ENCODE data around the gene OR51B6. TPM values are rescaled to one million over a fixed set of nuclear protein-coding genes. Genes with fewer than 3 reads are reported as not detected.
"Not testable (repeated sequence)": the region's sequence is repeated elsewhere in the genome, so short reads cannot be mapped to it uniquely, and the experiment has no call there.

OR51B6 gene
- polyA plus RNA-seq, 1 donor (not counting 4 experiments of a cell fraction or from before 2014, with no cell fraction given) = not detected

DNA sequence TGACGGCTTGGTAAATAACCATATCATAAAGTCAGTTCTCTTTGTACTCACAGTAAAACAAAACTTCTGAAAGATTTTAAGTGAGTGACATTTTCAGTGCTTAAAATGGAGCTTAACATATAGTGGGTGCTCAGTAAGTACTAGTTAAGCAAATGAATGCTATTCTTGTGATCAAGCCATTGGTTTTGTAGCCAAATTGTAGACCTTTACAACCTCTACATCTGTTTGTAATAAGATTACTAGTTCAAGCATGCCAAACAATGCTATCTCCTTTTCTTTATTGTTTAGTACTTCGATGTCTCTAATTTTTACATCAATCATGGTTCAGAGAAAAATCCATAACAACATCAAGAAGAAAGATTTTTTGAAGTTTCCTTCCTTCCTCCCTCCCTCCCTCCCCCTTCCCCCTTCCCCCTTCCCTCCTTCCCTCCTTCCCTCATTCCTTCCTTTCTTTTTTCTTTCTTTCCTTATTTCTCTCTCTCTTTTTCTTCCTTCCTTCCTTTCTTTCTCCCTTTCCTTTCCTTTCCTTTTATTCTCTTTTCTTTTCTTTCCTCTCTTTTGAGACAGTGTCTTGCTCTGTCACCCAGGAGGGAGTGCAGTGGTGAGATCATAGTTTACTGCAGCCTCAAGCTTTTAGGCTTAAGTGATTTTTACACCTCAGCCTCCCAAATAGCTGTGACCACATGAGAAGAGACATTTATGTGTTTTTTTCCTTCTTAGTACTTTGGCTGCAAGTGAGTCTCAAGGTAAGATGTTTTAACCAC lies 43.9 kb upstream of the OR51B6 start:
- DNase-seq (ENCODE audit: low read depth, low spot score) (no peak), FAIRE-seq (no peak)
- H3K36me3 ChIP-seq (ENCODE audit: control insufficient read depth in 2 of 2, extremely low read depth in 1 of 2, insufficient read depth in 2 of 2, low read length in 2 of 2) = no peaks in the 10 kb centered on the region
- no peaks in the 10 kb centered on the region for H3K79me2 ChIP-seq (ENCODE audit: control insufficient read depth, insufficient read depth, low read length)
- H3K9me3 ChIP-seq (ENCODE audit: control insufficient read depth, low read depth, low read length) = no peaks in the 10 kb centered on the region
- H3K27me3 ChIP-seq (ENCODE audit: control insufficient read depth, extremely low read depth, insufficient read depth, low read length) = no peaks in the 10 kb centered on the region
- no peak overlapping the region for H3K27ac ChIP-seq (ENCODE audit: control insufficient read depth, insufficient read depth, low read length)
- no peaks in the 10 kb centered on the region for H3K9me1 ChIP-seq (ENCODE audit: control insufficient read depth, extremely low read depth, insufficient read depth, low read length)
- H3K4me1 ChIP-seq (ENCODE audit: control insufficient read depth, extremely low read depth, insufficient read depth, low read length) = no peaks in the 10 kb centered on the region
- no peak overlapping the region for H3K4me3 ChIP-seq (ENCODE audit: control insufficient read depth in 2 of 3, extremely low read depth in 1 of 3, insufficient read depth in 2 of 3, low read depth in 1 of 3, low read length in 3 of 3)
- H3K4me2 ChIP-seq (ENCODE audit: control insufficient read depth, extremely low read depth, insufficient read depth, low read depth, low read length) = no peak overlapping the region
- no peak for TF ChIP-seq EZH2 (IDR thresholded peaks at IDR 0.05; ENCODE audit: low read length)
- TF ChIP-seq, protein P1, sequence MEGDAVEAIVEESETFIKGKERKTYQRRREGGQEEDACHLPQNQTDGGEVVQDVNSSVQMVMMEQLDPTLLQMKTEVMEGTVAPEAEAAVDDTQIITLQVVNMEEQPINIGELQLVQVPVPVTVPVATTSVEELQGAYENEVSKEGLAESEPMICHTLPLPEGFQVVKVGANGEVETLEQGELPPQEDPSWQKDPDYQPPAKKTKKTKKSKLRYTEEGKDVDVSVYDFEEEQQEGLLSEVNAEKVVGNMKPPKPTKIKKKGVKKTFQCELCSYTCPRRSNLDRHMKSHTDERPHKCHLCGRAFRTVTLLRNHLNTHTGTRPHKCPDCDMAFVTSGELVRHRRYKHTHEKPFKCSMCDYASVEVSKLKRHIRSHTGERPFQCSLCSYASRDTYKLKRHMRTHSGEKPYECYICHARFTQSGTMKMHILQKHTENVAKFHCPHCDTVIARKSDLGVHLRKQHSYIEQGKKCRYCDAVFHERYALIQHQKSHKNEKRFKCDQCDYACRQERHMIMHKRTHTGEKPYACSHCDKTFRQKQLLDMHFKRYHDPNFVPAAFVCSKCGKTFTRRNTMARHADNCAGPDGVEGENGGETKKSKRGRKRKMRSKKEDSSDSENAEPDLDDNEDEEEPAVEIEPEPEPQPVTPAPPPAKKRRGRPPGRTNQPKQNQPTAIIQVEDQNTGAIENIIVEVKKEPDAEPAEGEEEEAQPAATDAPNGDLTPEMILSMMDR (optimal IDR thresholded peaks at IDR 0.05 in 1 of 3, IDR thresholded peaks at IDR 0.05 in 1 of 3, conservative IDR thresholded peaks at IDR 0.05 in 1 of 3; ENCODE audit: extremely low read depth in 1 of 3, insufficient read depth in 2 of 3, low read length in 3 of 3) = no peak
- no peak overlapping the region for H3K9ac ChIP-seq (ENCODE audit: control insufficient read depth, extremely low read depth, insufficient read depth, low read length)
- dilution Hi-C loops (cut with MboI; ENCODE audit: extremely low pct_ligation_motif_present, low sequenced_read_pairs) = no loop called here
- no peak overlapping the region for H2AFZ ChIP-seq (ENCODE audit: control insufficient read depth, low read length)
- no peaks in the 10 kb centered on the region for H4K20me1 ChIP-seq (ENCODE audit: control insufficient read depth, extremely low read depth, insufficient read depth, low read length)

DNA sequence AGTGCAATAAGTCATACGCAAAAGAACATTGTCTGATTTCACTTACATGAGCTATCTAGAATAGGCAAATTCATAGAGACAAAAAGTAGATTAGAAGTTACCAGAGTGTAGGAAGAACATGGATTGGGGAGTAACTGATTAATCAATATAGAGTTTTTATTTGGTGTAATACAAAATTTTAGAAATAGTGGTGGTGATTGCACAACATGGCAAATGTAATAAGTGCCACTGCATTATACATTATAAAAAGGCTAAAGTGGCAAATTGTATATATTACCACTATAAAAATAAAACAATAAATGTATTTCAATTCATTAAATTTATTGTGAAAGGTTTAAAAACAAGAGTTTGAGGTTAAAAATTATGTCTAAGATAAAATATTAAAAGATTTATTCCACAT lies 40.9 kb upstream of the OR51B6 start:
- H3K4me3 ChIP-seq (ENCODE audit: control insufficient read depth in 2 of 3, extremely low read depth in 1 of 3, insufficient read depth in 2 of 3, low read depth in 1 of 3, low read length in 3 of 3) = no peak overlapping the region
- H3K4me1 ChIP-seq (ENCODE audit: control insufficient read depth, extremely low read depth, insufficient read depth, low read length) = no peaks in the 10 kb centered on the region
- H3K4me2 ChIP-seq (ENCODE audit: control insufficient read depth, extremely low read depth, insufficient read depth, low read depth, low read length) = no peak overlapping the region
- H3K27ac ChIP-seq (ENCODE audit: control insufficient read depth, insufficient read depth, low read length) = no peak overlapping the region
- no peaks in the 10 kb centered on the region for H3K36me3 ChIP-seq (ENCODE audit: control insufficient read depth in 2 of 2, extremely low read depth in 1 of 2, insufficient read depth in 2 of 2, low read length in 2 of 2)
- H4K20me1 ChIP-seq (ENCODE audit: control insufficient read depth, extremely low read depth, insufficient read depth, low read length) = no peaks in the 10 kb centered on the region
- no peak overlapping the region for H2AFZ ChIP-seq (ENCODE audit: control insufficient read depth, low read length)
- no peaks in the 10 kb centered on the region for H3K79me2 ChIP-seq (ENCODE audit: control insufficient read depth, insufficient read depth, low read length)
- no peak overlapping the region for H3K9ac ChIP-seq (ENCODE audit: control insufficient read depth, extremely low read depth, insufficient read depth, low read length)
- FAIRE-seq (no peak), DNase-seq (ENCODE audit: low read depth, low spot score) (no peak)
- no peak for TF ChIP-seq EZH2 (IDR thresholded peaks at IDR 0.05; ENCODE audit: low read length)
- TF ChIP-seq, protein P1 (optimal IDR thresholded peaks at IDR 0.05 in 1 of 3, IDR thresholded peaks at IDR 0.05 in 1 of 3, conservative IDR thresholded peaks at IDR 0.05 in 1 of 3; ENCODE audit: extremely low read depth in 1 of 3, insufficient read depth in 2 of 3, low read length in 3 of 3) = no peak
- H3K9me1 ChIP-seq (ENCODE audit: control insufficient read depth, extremely low read depth, insufficient read depth, low read length) = no peaks in the 10 kb centered on the region
- no peaks in the 10 kb centered on the region for H3K9me3 ChIP-seq (ENCODE audit: control insufficient read depth, low read depth, low read length)
- dilution Hi-C loops (cut with MboI; ENCODE audit: extremely low pct_ligation_motif_present, low sequenced_read_pairs) = no loop called here
- no peaks in the 10 kb centered on the region for H3K27me3 ChIP-seq (ENCODE audit: control insufficient read depth, extremely low read depth, insufficient read depth, low read length)

DNA sequence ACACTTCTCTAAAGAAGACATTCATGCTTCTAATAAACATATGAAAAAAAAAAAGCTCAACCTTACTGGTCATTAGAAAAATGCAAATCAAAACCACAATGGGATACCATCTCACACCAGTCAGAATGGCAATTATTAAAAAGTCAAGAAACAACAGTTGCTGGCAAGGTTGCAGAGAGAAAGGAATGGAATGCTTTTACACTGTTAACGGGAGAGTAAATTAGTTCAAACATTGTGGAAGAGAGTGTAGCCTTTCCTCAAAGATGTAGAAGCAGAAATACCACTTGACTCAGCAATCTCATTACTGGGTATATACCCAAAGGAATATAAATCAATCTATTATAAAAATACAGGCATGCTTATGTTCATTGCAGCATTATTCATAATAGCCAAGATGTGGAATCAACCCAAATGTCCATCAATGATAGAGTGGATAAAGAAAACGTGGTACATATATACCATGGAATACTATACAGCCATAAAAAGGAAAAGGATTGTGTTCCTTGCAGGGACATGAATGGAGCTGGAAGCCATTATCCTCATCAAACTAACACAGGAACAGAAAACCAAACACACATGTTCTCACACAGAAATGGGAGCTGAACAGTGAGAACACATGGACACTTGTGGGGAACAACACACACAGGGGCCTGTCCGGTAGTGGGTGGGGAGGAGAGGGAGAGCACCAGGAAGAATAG lies 37.8 kb upstream of the OR51B6 start:
- H3K79me2 ChIP-seq (ENCODE audit: control insufficient read depth, insufficient read depth, low read length); H3K9me1 ChIP-seq (ENCODE audit: control insufficient read depth, extremely low read depth, insufficient read depth, low read length); H3K4me1 ChIP-seq (ENCODE audit: control insufficient read depth, extremely low read depth, insufficient read depth, low read length); H2AFZ ChIP-seq (ENCODE audit: control insufficient read depth, low read length); H3K9me3 ChIP-seq (ENCODE audit: control insufficient read depth, low read depth, low read length); H3K36me3 ChIP-seq (ENCODE audit: control insufficient read depth in 2 of 2, extremely low read depth in 1 of 2, insufficient read depth in 2 of 2, low read length in 2 of 2); H4K20me1 ChIP-seq (ENCODE audit: control insufficient read depth, extremely low read depth, insufficient read depth, low read length); H3K4me3 ChIP-seq (ENCODE audit: control insufficient read depth in 2 of 3, extremely low read depth in 1 of 3, insufficient read depth in 2 of 3, low read depth in 1 of 3, low read length in 3 of 3); FAIRE-seq; H3K27ac ChIP-seq (ENCODE audit: control insufficient read depth, insufficient read depth, low read length); DNase-seq (ENCODE audit: low read depth, low spot score); dilution Hi-C loops (cut with MboI; ENCODE audit: extremely low pct_ligation_motif_present, low sequenced_read_pairs); H3K27me3 ChIP-seq (ENCODE audit: control insufficient read depth, extremely low read depth, insufficient read depth, low read length); H3K9ac ChIP-seq (ENCODE audit: control insufficient read depth, extremely low read depth, insufficient read depth, low read length); H3K4me2 ChIP-seq (ENCODE audit: control insufficient read depth, extremely low read depth, insufficient read depth, low read depth, low read length): not testable (repeated sequence)
